HepG2 (cell line): ENCODE results near the gene BTRC. TPM values are rescaled to one million over a fixed set of nuclear protein-coding genes. Genes with fewer than 3 reads are reported as not detected.

Experiments used
- DMTF1 ChIP-seq: sonication (generic); formaldehyde crosslinking; IDR thresholded peaks from 2 replicates; pipeline ENCODE4 v1.4.0; 2020; ENCODE audit warnings: mild to moderate bottlenecking, missing genetic modification reagents
- NFAT5 ChIP-seq: sonication (generic); formaldehyde crosslinking; IDR thresholded peaks from 2 replicates; pipeline ENCODE4 v1.4.0; 2020; ENCODE audit warnings: missing genetic modification reagents
- ZNF318 ChIP-seq: sonication (generic); formaldehyde crosslinking; IDR thresholded peaks from 2 replicates; pipeline ENCODE4 v1.4.0; 2020; ENCODE audit warnings: mild to moderate bottlenecking, missing genetic modification reagents
- polyA plus RNA-seq, 8 experiments: library from polyadenylated mRNA; depleted of rRNA in 3 of 8; stranded (reverse) in 7 of 8; unstranded in 1 of 8; fragments of >200 nt; fragmentation: Illumina TruSeq in 4 of 8; extraction: Trizol in 4 of 8; gene quantifications; 2 replicates each; pipeline versions ENCODE4 v1.2.1 to v1.2.3, GENCODE V29; 2011 to 2016; ENCODE audit warnings: low read depth in 4 of 8, missing spikeins in 1 of 8, mixed read lengths in 1 of 8; ENCODE audit not compliant: insufficient read depth in 1 of 8
- total RNA-seq, 5 experiments: library from RNA; depleted of rRNA; stranded (reverse); fragments of >200 nt; fragmentation: Illumina TruSeq; extraction: Trizol; gene quantifications; 2 replicates each; pipeline ENCODE4 v1.2.3, GENCODE V29; 2016; ENCODE audit warnings: low read depth in 1 of 5

Gene BTRC
- total and polyA plus RNA-seq, 2 of the 13 experiments (the other 11 are each of a cell fraction or from before 2014, with no cell fraction given) = 12.0 to 14.4 TPM

- TF ChIP-seq ZNF318 (CRISPR knock-in tag) (no peak), DMTF1 (CRISPR knock-in tag) (no peak), NFAT5 (CRISPR knock-in tag) (no peak)
Measured at GRCh38 chr10:101388676-101389276, 34.8 kb downstream of the BTRC start (continued).
